B cell (primary cell): ENCODE measurements around the gene SKOR1. TPM values are rescaled to one million over a fixed set of nuclear protein-coding genes. Genes with fewer than 3 reads are reported as not detected.

Experiments
- ATAC-seq: fragments of 200-7000 bp; cut with Tn5 transposase; one replicate; pipeline ENCODE4 v1.10.0; 2021; ENCODE audit warnings: low read depth, mild to moderate bottlenecking, moderate number of reproducible peaks, moderate library complexity
- CTCF ChIA-PET: fragments of 350-600 bp; sonication (Branson Sonifier 250); formaldehyde crosslinking; loops from one replicate; lab custom pipeline; 2021; ENCODE audit warnings: antibody characterized with exemption, inconsistent platforms; lab: Charles Lee
- POLR2A ChIA-PET: fragments of 350-600 bp; sonication (Branson Sonifier 250); formaldehyde crosslinking; loops from one replicate; lab custom pipeline; 2021; ENCODE audit warnings: antibody characterized with exemption; lab: Charles Lee
- DNase-seq: peaks from one replicate; pipeline ENCODE4 v3.0.0; 2013
- H2AFZ ChIP-seq: 2 replicates; pipeline ENCODE4 v1.6.1; 2012; ENCODE audit warnings: mild to moderate bottlenecking, low read depth, low read length; ENCODE audit not compliant: insufficient read depth, poor library complexity, severe bottlenecking
- H3K27ac ChIP-seq, 2 donors: 1 replicate in 1 of 2; 2 replicates in 1 of 2; pipeline ENCODE4 v1.5.1; 2012 to 2013; ENCODE audit warnings: low read length in 2 of 2, mild to moderate bottlenecking in 2 of 2, moderate library complexity in 1 of 2
- H3K27me3 ChIP-seq, 4 experiments: fragments of 200-600 bp in 1 of 4; sonication (generic) in 1 of 4; replicated peaks in 1 of 4; 1 replicate in 2 of 4; 2 replicates in 2 of 4; pipeline versions ENCODE4 v1.6.1 to v1.7.0; 2013 to 2016; ENCODE audit warnings: low read length in 3 of 4, mild to moderate bottlenecking in 2 of 4, mixed read lengths in 1 of 4, moderate library complexity in 1 of 4; ENCODE audit not compliant: insufficient read depth in 4 of 4, control insufficient read depth in 3 of 4; ENCODE audit errors: control extremely low read depth in 1 of 4
- H3K36me3 ChIP-seq, 2 experiments: replicated peaks in 1 of 2; 1 replicate in 1 of 2; 2 replicates in 1 of 2; pipeline versions ENCODE4 v1.6.1 to v1.7.1; 2013; ENCODE audit warnings: low read length in 1 of 2; ENCODE audit not compliant: insufficient read depth in 2 of 2, control insufficient read depth in 1 of 2; ENCODE audit errors: control extremely low read depth in 1 of 2, extremely low read depth in 1 of 2
- H3K4me1 ChIP-seq, 2 donors: fragments of 200-600 bp in 1 of 2; sonication (generic) in 1 of 2; 1 replicate in 1 of 2; 2 replicates in 1 of 2; pipeline versions ENCODE4 v1.5.1 to v1.6.1; 2013 to 2017; ENCODE audit warnings: low read length in 2 of 2; ENCODE audit not compliant: control insufficient read depth in 2 of 2, insufficient read depth in 2 of 2
- H3K4me2 ChIP-seq: replicated peaks from 2 replicates; pipeline ENCODE3; 2012; ENCODE audit warnings: mild to moderate bottlenecking, low read depth, low read length; ENCODE audit not compliant: poor library complexity, severe bottlenecking
- H3K4me3 ChIP-seq, 5 experiments: fragments of 200-600 bp in 1 of 5; sonication (generic) in 1 of 5; 1 replicate in 3 of 5; 2 replicates in 2 of 5; pipeline versions ENCODE4 v1.5.1 to v1.7.0; 2011 to 2016; ENCODE audit warnings: low read length in 4 of 5, mild to moderate bottlenecking in 4 of 5, low read depth in 2 of 5, control low read depth in 1 of 5, moderate library complexity in 1 of 5; ENCODE audit not compliant: insufficient read depth in 1 of 5; ENCODE audit errors: control extremely low read depth in 1 of 5, extremely low read depth in 1 of 5
- H3K79me2 ChIP-seq: fragments of 200-600 bp; sonication (generic); one replicate; pipeline ENCODE4 v1.6.0; 2016; ENCODE audit warnings: low read length; ENCODE audit not compliant: control insufficient read depth, insufficient read depth
- H3K9ac ChIP-seq: fragments of 200-600 bp; sonication (generic); 2 replicates; pipeline ENCODE4 v1.6.1; 2017; ENCODE audit warnings: mild to moderate bottlenecking, low read length, moderate library complexity
- H3K9me3 ChIP-seq, 3 donors: one replicate each; pipeline versions ENCODE4 v1.6.1 to v1.7.1; 2013; ENCODE audit warnings: low read length in 2 of 3; ENCODE audit not compliant: control insufficient read depth in 2 of 3, insufficient read depth in 1 of 3; ENCODE audit errors: control extremely low read depth in 1 of 3
- H4K20me1 ChIP-seq: 2 replicates; pipeline ENCODE4 v1.6.0; 2012; ENCODE audit warnings: mild to moderate bottlenecking, low read length; ENCODE audit not compliant: insufficient read depth, control insufficient read depth, poor library complexity, severe bottlenecking
- H3K27ac Mint-ChIP-seq: one replicate; pipeline ENCODE4 v1.8.0; 2021; ENCODE audit warnings: mixed read lengths
- H3K27me3 Mint-ChIP-seq: one replicate; pipeline ENCODE4 v1.8.0; 2021; ENCODE audit warnings: mixed read lengths
- H3K4me1 Mint-ChIP-seq: one replicate; pipeline ENCODE4 v1.8.0; 2021; ENCODE audit warnings: mixed read lengths
- H3K4me3 Mint-ChIP-seq: one replicate; pipeline ENCODE4 v1.8.0; 2021; ENCODE audit warnings: mixed read lengths
- H3K9me3 Mint-ChIP-seq: one replicate; pipeline ENCODE4 v1.8.0; 2022; ENCODE audit warnings: mixed read lengths; ENCODE audit not compliant: insufficient read depth
- CTCF ChIP-seq: fragments of 200-600 bp; IDR thresholded peaks from one replicate; pipeline ENCODE4 v1.8.0; 2022; ENCODE audit warnings: antibody characterized with exemption, mild to moderate bottlenecking
- EZH2 ChIP-seq: IDR thresholded peaks from 2 replicates; pipeline ENCODE4 v1.6.1; 2012; ENCODE audit warnings: borderline replicate concordance, low read depth, mild to moderate bottlenecking, moderate library complexity, low read length; ENCODE audit not compliant: insufficient read depth, poor library complexity, severe bottlenecking
- WGBS: methylation state at CpG from one replicate; pipeline ENCODE4 v1.1.5; 2013; ENCODE audit warnings: missing lambda C conversion rate; ENCODE audit not compliant: insufficient coverage; 5-methylcytosine and 5-hydroxymethylcytosine counted together
- intact Hi-C: fragments of 100-400 bp; cut with micrococcal nuclease; formaldehyde crosslinking; loops from one replicate; pipeline ENCODE4 v1.10.0; 2022
- polyA plus RNA-seq: library from polyadenylated mRNA; depleted of rRNA; stranded (reverse); fragments of >200 nt; gene quantifications from 2 replicates; pipeline ENCODE4 v1.2.3, GENCODE V29; 2012
- total RNA-seq, 2 donors: library from RNA; stranded (reverse); fragments of 120-200 nt in 1 of 2; gene quantifications; 1 replicate in 1 of 2; 2 replicates in 1 of 2; pipeline versions ENCODE4 v1.2.3 to v1.2.4, GENCODE V29; 2013 to 2022

SKOR1 gene
- total and polyA plus RNA-seq, 2 donors (not counting 1 experiment from before 2014, with no cell fraction given): 0.37 to 0.67 TPM

DNA sequence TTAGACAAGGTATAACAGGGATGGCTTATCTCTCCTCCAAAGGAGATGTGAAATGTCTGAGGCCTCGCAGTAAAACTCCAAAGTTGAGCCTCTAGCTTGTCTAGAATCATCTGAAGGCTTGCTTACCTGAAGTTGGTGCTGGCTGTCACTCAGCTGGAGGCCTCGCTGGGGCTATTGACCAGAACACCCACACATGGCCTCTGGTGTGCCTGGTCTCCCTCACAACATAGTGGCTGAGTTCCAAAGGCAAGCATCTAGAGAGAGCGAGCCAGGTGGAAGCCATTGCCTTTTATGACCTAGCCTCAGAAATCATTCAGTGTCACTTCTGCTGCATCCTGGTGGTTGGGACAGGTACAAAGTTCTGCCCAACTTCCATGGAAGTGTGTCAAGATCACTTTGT, 31.9 kb downstream of the SKOR1 start:
- Mint-ChIP-seq H3K27ac (no peak overlapping the region), H3K27me3 (no peaks in the 10 kb centered on the region), H3K9me3 (no peaks in the 10 kb centered on the region), H3K4me1 (peaks cover 13% of the 10 kb centered on the region), H3K4me3 (no peak overlapping the region)
- Histone ChIP-seq H3K27me3 (no peaks in the 10 kb centered on the region), H3K4me1 (peaks cover 3 to 8% of the 10 kb centered on the region in 2 donors), H3K27ac (no peak overlapping the region), H3K4me2 (no peak overlapping the region), H3K36me3 (no peaks in the 10 kb centered on the region), H4K20me1 (no peaks in the 10 kb centered on the region), H2AFZ (no peak overlapping the region), H3K9ac (no peak overlapping the region), H3K4me3 (no peak overlapping the region), H3K79me2 (no peaks in the 10 kb centered on the region), H3K9me3 (peaks cover 0 to 2% (median 0%) of the 10 kb centered on the region in 3 donors)
- 92% methylated on average over 3 of the region's 3 CpGs for WGBS
- POLR2A ChIA-PET: no interaction called here
- no peak for ATAC-seq
- intact Hi-C loops: no loop called here
- TF ChIP-seq EZH2 (no peak), CTCF (no peak)
- DNase-seq: no peak
- CTCF ChIA-PET: no interaction called here

DNA sequence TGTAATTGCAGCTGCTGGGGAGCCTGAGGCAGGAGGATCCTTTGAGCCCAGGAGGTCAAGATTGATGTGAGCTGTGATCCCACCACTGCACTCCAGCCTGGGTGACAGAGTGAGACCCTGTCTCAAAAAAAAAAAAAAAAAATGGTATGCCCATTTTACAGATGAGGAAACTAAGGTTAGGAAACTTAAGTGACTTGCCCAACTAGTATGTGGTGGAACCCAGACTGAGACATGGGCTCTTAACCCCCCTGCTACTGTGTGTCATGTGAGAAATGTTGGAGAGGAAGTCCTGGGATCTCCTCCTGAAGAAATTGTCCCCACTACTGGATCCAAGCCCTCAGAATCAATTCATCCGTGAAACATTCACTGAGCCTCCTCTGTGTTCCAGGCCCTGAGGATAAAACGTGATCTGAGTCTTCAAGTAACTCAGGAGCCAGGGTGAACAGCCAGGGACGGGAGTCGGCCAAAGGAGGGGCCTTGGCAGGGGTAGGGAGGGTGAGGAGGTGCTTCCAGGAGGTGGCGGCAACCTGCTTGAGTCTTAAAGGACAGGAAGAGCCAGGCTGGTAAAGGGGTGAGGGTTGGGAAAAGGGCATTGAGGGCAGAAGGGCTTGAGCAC, 34.1 kb downstream of the SKOR1 start:
- POLR2A ChIA-PET: no interaction called here
- intact Hi-C loops: no loop called here
- H3K4me1 ChIP-seq: peaks cover 14 to 15% of the 10 kb centered on the region in 2 donors
- TF ChIP-seq EZH2: no peak
- TF ChIP-seq CTCF: no peak
- no peaks in the 10 kb centered on the region for H3K9me3 Mint-ChIP-seq
- no peaks in the 10 kb centered on the region for H4K20me1 ChIP-seq
- no peaks in the 10 kb centered on the region for H3K79me2 ChIP-seq
- H3K27ac Mint-ChIP-seq: no peak overlapping the region
- no peaks in the 10 kb centered on the region for H3K27me3 ChIP-seq
- no peak overlapping the region for H3K9ac ChIP-seq
- H3K27ac ChIP-seq: no peak overlapping the region
- H3K36me3 ChIP-seq: no peaks in the 10 kb centered on the region
- no peaks in the 10 kb centered on the region for H3K9me3 ChIP-seq
- H3K4me1 Mint-ChIP-seq: peaks cover 14% of the 10 kb centered on the region
- ATAC-seq (no peak), DNase-seq (no peak)
- H3K4me3 ChIP-seq: no peak overlapping the region
- H2AFZ ChIP-seq: no peak overlapping the region
- CTCF ChIA-PET: no interaction called here
- H3K27me3 Mint-ChIP-seq: no peaks in the 10 kb centered on the region
- WGBS: 87% methylated on average over 3 of the region's 5 CpGs
- no peak overlapping the region for H3K4me3 Mint-ChIP-seq
- no peak overlapping the region for H3K4me2 ChIP-seq
